DND-41 (cell line): Measurements from ENCODE around the gene EPHB2.

ENCODE experiments used
- EZH2 ChIP-seq: IDR thresholded peaks from 3 replicates; pipeline ENCODE4 v1.6.1; 2012; ENCODE audit warnings: borderline replicate concordance, low read depth, mild to moderate bottlenecking, moderate library complexity, low read length, inconsistent platforms; ENCODE audit not compliant: severe bottlenecking
- TF ChIP-seq, protein P1 (sequence below): IDR thresholded peaks from 2 replicates; pipeline ENCODE4 v1.5.1; 2012; ENCODE audit warnings: borderline replicate concordance, low read length, moderate library complexity, mild to moderate bottlenecking; ENCODE audit not compliant: poor library complexity, severe bottlenecking; ENCODE audit errors: extremely low read depth

DNA sequence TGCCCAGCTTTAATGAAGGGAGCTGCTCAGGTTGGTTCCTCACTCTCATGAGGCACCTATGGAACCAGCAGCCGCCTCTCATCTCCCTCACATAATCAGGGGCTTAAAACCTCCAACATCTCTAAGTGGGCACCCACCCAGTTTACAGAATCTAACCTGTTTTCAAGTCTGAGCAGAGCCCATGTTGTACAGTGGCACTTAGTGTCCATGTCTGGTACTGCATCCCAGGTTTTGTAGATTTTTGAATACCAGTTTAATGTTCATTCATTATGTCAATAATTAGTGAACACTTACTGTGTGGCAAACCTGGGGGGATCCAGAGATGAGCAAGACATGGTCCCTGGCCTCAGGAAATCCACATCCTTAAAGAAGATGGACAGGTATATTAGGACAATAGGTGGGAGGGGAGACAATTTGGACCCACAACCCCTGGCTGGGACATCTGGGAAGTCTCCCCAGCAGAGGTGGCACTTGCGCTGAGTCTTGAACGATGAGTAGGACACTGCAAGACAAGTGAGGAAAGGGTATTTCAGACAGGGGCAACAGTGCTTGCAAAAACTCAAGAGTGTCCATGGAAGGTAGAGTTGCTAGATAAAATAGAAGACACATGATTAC is 178.7 kb downstream of the EPHB2 start:
- TF ChIP-seq, protein P1, sequence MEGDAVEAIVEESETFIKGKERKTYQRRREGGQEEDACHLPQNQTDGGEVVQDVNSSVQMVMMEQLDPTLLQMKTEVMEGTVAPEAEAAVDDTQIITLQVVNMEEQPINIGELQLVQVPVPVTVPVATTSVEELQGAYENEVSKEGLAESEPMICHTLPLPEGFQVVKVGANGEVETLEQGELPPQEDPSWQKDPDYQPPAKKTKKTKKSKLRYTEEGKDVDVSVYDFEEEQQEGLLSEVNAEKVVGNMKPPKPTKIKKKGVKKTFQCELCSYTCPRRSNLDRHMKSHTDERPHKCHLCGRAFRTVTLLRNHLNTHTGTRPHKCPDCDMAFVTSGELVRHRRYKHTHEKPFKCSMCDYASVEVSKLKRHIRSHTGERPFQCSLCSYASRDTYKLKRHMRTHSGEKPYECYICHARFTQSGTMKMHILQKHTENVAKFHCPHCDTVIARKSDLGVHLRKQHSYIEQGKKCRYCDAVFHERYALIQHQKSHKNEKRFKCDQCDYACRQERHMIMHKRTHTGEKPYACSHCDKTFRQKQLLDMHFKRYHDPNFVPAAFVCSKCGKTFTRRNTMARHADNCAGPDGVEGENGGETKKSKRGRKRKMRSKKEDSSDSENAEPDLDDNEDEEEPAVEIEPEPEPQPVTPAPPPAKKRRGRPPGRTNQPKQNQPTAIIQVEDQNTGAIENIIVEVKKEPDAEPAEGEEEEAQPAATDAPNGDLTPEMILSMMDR: peak; percentile 75
- TF ChIP-seq EZH2: no peak
